Stimulated activated CD4-positive, alpha-beta T cell treated with anti-CD3 and anti-CD28 coated beads, TNF-alpha, amount 100 ng/mL, for 1 hour (primary cell): ENCODE data around the gene IL31RA.
"Not testable (repeated sequence)": the region's sequence is repeated elsewhere in the genome, so short reads cannot be mapped to it uniquely, and the experiment has no call there.

Source experiments
- DNase-seq, 3 donors: peaks; one replicate each; pipeline ENCODE4 v3.0.0-alpha.2; 2020; ENCODE audit warnings: low read depth in 3 of 3, low spot score in 1 of 3

The IL31RA gene

DNA sequence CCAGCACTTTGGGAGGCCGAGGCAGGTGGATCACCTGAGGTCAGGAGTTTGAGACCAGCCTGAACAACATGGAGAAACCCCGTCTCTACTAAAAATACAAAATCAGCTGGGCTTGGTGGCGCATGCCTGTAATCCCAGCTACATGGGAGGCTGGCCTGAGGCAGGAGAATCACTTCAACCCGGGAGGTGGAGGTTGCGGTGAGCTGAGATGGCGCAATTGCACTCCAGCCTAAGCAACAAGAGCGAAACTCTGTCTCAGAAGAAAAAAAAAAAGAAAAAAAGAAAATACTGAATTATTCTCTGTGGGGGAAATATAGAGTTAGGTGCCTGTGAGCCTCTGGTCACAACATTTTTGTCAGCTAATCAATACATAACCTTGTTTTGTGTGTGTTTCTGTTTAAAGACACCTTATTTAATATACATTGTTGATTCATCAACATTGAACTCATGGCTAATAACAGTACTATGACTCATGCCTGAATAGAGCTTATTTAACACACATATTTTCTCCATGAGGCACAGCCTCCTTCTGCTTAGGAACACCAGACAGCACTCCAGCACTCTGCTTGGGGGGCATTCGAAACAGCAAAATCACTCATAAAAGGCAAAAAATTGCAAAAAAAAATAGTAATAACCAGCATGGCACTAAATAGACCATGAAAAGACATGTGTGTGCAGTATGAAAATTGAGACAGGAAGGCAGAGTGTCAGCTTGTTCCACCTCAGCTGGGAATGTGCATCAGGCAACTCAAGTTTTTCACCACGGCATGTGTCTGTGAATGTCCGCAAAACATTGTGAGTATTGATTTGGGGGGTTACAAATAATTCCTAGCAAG is at the start of gene IL31RA:
Gene IL31RA (plus strand): TSS at position 519 of the 836 bp plus-strand sequence. CDS start 214 bp downstream, at position 733.
- DNase-seq, result no peak

DNA sequence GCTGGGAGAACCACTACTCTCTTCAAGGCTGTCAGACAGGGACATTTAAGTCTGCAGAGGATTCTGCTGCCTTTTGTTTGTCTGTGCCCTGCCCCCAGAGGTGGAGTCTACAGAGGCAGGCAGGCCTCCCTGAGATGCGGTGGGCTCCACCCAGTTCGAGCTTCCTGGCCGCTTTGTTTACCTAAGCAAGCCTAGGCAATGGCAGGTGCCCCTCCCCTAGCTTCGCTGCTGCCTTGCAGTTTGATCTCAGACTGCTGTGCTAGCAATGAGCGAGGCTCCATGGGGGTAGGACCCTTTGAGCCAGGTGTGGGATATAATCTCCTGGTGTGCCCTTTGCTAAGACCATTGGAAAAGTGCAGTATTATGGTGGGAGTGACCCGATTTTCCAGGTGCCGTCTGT is 42.3 kb upstream of the IL31RA start:
- not testable (repeated sequence) for DNase-seq

DNA sequence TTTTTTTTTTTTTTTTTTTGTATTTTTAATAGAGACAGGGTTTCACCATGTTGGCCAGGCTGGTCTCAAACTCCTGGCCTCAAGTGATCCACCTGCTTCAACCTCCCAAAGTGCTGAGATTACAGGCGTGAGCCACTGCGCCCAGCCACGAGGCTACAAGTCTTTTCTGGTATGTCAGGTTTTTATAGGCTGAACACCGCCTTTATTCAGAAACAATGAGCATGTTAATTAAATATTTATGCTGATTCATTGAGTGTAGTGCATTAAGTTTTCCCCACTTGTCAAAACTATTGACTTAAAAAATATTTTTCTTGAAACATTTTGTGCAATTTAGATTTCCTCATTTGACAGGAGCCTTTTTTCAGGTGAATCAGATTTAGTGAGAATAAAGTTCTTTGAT is 35.2 kb upstream of the IL31RA start:
- DNase-seq, result not testable (repeated sequence)

GRCh38 chr5:55816342-55816741 is 34.8 kb upstream of the IL31RA start:
- DNase-seq, result no peak

DNA sequence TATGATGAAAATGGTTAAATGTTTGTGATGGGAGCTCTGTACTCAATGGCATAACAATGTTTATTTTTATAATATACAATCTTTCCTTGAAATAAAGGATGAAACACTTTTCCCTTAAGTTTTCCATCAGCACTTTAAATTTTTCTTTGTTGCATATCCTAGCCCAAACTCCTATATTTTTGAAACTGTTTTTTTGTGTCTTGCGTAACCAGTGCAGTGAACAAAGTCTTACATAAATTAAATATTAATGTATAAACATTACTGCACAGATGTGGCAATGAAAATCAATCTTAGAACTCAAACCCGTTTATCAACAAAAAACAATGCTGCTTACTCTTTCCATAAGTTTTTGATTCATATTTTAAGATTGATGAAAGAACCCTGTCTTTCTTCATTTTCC is 34.1 kb upstream of the IL31RA start:
- no peak for DNase-seq

DNA sequence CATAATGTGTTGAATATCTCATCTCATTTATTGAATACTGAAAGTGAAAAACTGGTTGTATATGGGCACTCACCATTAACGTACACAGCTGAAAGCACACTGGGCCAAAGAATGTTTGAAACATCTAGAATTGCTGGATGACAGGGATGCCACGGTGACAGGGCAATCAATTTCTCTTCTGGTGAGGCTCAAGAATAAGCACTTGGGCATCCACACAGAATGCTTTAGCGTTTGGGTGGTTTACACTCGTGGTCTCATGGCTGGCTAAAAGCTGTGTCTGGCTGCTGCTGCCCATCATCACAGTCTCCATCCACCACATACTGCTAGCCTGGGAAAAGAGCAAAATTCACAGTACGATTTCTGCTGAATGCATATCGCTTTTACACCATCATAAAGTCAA is 30.7 kb upstream of the IL31RA start:
- DNase-seq, result no peak

- no peak for DNase-seq
These were observed 29.2 kb upstream of the IL31RA start for GRCh38 chr5:55821731-55822512.

DNA sequence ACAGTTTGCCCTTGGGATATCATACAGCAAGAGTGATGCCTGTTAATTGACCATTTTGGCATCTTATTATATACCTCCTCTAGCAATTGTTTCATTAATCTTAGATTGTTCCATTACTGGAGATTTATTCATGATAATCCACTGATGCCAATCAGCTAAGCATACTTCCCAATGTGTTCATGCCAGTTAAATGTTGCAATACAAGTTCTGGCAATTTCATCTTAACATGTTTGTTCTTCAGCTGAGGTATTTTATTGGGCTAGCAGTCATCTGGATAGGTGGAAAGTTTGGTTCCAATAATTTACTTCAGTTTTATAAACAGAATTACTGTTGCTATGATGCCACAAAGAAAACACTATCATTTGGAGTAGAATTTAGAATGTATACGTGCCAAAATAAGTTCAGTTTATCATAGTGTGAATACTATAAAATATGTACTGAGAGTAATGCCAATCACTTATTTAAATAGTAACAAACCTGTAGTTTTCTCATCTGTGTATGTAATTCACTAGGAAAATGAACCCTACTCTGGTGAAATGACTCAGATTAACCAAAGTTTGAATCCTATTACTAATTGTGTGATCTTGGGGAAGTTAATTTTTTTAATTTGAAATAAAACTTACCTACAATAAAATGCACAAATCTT is 27.9 kb upstream of the IL31RA start:
- no peak for DNase-seq

DNA sequence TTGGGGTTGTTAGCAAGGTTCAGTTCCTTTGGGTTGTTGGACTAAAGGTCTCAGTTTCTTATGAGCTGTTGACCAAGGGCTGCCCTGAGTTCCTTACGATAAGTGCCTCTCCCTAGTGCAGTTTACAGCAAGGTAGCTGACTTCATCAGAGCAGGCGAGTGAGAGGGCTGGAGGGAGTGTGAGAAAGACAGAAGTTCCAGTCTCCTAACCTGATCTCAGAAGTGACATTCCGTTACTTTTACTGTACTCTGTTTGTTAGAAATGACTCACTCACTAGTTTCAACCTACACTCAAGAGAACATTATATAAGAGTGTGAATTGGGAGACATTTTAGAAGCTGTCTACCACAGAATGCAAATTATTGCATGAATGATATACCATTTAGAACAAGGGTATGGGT is 21.2 kb upstream of the IL31RA start:
- no peak for DNase-seq

GRCh38 chr5:55832446-55832845 is 18.7 kb upstream of the IL31RA start:
- no peak for DNase-seq

- DNase-seq, result no peak
These were observed 15.0 kb upstream of the IL31RA start for GRCh38 chr5:55836191-55836590.

DNA sequence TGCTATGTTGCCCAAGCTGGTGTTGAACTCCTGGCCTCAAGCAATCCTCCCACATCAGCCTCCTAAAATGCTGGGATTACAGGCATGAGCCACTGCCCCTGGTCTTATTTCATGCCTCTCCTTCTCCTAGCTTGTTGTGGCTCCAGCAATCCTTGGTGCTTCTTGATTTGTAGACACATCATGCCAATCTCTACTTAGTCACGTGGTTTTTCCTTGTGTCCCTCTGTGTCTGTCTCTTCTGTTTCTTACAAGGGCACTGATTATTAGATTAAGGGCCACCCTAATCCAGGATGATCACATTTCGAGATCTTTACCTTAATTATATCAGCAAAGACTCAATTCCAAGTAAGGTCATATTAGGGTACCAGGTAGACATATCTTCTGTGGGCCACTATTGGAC is 9.2 kb upstream of the IL31RA start:
- no peak for DNase-seq

- DNase-seq, result no peak
These were observed 3.3 kb upstream of the IL31RA start for GRCh38 chr5:55847837-55848236.

DNA sequence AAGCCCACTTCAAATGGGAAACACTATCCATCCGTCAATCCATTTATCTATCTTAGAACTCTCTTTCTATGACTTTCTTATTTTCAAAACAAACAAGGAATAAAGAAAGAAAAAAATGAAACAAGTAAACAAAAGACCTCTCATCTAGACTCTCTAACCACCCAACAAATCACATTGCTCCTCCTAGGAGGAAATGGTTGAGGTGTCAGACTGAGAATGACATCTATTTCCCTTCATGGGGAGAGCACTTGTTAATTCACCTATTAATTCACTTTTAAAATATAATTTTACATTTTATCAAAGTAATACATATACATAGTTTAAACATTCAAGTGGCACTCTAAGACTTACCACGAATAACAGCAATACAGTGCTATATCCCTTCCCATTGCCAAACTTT is 2.4 kb upstream of the IL31RA start:
- no peak for DNase-seq

DNA sequence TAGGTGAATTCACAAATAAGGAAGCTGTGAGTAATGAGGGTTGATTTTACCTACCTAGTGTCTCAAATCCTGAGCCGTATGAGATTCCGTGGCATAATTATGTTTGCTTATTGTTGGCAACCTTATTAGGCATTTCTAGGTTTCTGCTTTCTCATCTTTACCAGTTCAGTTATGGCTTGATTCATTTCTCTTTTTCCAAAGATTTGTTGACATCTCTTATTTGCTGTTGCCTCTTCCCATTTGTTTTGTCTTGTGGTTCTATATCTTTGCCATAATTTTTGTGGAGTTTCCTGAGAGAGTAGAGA is 470 bp downstream of the IL31RA start:
- DNase-seq, result no peak

- no peak for DNase-seq
These were observed 1.3 kb downstream of the IL31RA start for GRCh38 chr5:55852503-55852902.

DNA sequence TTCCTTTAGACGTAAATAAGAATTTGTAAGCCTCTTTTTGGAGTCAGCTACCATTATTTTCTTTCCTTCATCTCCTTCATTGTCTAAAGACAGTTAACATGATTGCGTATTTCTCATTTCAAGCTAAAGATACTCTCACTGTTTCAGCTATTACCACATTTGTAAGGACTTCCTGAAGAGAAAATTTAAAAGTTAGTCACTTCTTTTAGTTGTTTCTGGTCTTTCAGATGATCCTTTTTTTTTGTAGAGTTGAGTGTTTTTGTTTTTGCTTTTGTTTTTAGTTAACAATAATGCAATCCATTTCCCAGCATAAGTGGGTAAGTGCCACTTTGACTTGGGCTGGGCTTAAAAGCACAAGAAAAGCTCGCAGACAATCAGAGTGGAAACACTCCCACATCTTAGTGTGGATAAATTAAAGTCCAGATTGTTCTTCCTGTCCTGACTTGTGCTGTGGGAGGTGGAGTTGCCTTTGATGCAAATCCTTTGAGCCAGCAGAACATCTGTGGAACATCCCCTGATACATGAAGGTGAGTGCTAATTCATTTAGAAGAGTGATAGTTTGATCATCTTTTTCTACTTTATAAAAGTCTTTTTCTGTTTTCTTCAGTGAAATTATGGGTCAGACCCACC is 2.0 kb downstream of the IL31RA start:
- DNase-seq, result no peak

GRCh38 chr5:55853818-55854217 is 2.7 kb downstream of the IL31RA start:
- DNase-seq, result no peak

DNA sequence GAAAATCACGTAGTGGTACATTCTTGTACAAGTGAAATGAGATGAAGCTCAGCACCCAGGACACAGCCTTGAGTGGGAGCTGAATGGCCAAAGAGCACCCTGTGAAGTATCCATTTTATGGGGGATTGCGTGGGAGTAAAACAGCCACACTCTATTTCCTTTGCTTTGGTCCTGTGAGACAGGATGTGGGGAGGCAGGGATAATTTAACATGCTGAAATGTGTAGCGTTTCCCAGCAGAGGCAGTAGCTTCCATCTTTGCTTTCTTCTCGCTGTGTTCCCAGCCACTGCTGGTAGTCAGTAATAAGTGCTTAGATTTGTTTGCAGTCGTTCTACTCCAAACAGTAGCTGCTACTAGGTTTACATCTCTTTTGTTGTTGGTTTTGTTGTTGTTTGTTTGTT is 4.4 kb downstream of the IL31RA start:
- DNase-seq, result no peak

GRCh38 chr5:55856516-55857246 is 5.5 kb downstream of the IL31RA start:
- DNase-seq, result no peak

- DNase-seq, result no peak
These were observed 6.1 kb downstream of the IL31RA start for GRCh38 chr5:55857247-55857640.
